GM12891 (cell line): ENCODE data around the gene PIKFYVE.
A peak's percentile ranks its signal among the peaks of the same experiment; 100 is the strongest.

Experiments
- DNase-seq: peaks from one replicate; pipeline ENCODE4 v3.0.0; 2011; ENCODE audit warnings: low spot score; ENCODE audit not compliant: insufficient read length
- FAIRE-seq: peaks from 2 replicates; lab custom pipeline; 2011; peaks lifted over from hg19 to GRCh38; lab: Jason Lieb, UNC
- PAX5 ChIP-seq: IDR thresholded peaks from 2 replicates; pipeline ENCODE4 v1.6.1; 2011; ENCODE audit warnings: low read length, moderate library complexity, mild to moderate bottlenecking; ENCODE audit not compliant: insufficient read depth, severe bottlenecking
- POLR2A ChIP-seq: IDR thresholded peaks from 2 replicates; pipeline ENCODE4 v1.6.1; 2011; ENCODE audit warnings: low read depth, low read length, control low read depth
- POLR2AphosphoS5 ChIP-seq: IDR thresholded peaks from 2 replicates; pipeline ENCODE4 v1.6.1; 2011; ENCODE audit warnings: low read depth, low read length, control low read depth
- POU2F2 ChIP-seq: IDR thresholded peaks from 2 replicates; pipeline ENCODE4 v1.6.1; 2011; ENCODE audit warnings: low read depth, mild to moderate bottlenecking, control low read depth, low read length, moderate library complexity
- SPI1 ChIP-seq: IDR thresholded peaks from 2 replicates; pipeline ENCODE4 v1.6.1; 2011; ENCODE audit warnings: low read depth, low read length, control low read depth
- TAF1 ChIP-seq: IDR thresholded peaks from 2 replicates; pipeline ENCODE4 v1.6.1; 2011; ENCODE audit warnings: low read depth, low read length, control low read depth

The PIKFYVE gene

DNA sequence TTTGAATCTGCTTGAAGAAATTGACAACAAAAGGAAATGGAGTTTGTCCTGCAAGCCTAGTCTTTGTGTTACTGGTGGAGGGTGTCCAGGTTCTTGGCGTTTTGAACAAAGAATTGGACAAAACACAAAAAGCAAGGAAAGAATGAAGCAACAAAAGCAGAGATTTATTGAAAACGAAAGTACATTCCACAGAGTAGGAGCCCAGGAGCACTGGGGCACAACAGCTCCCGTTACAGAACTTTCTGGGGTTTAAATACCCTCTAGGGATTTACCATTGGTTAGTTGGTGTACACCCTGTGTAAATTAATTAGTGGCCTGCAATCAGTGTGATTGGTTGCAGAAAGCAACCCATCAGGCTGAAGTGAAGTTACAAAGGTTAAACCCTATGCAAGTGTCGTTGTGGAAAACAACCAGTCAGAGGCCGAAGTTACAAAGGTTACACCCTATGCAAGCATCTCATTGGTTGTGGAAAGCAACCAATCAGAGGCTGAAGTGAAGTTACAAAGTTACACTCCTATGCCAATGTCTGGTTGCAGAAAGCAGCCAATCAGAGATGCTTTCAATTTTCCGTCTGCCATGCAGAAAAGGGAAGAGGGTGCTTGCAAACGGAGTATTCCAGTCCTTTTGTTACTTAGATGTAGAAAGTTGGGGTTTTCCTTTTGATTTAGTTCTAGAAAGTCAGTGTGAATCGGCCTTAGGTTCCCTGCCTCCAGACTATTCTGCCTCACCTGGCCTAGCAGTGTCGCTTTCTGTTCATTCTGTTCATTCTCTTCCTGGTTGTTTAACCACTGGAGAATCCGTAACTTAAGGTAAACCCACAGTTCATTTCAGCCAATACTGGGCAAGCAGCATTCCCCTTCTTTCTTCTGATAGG is 92.9 kb downstream of the PIKFYVE start:
- DNase-seq (no peak), FAIRE-seq (peak; percentile 28)

DNA sequence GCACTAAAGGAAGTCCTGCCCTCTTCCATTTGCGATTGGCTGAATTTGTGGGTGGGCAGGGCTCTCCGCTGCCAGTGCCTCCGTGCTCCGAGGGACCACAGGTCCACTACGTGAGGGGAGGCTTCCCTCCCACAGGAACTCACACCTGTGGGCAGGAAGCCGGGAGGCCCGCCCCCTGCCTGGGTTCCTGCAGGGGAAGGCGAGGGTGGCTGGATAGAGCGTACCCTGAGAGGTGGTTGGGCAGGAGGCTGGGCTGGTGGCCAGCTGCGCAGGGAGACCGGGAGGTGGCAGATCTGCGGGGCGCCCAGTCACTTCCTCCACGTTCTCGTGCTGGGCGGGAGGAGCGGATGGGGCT is 93.6 kb downstream of the PIKFYVE start:
- no peak for TF ChIP-seq TAF1
- no peak for TF ChIP-seq PAX5
- no peak for TF ChIP-seq POU2F2
- no peak for TF ChIP-seq POLR2A
- no peak; the same call in 1 of the 2 replicates for TF ChIP-seq POLR2AphosphoS5
- no peak for TF ChIP-seq SPI1
- no peak for FAIRE-seq
- DNase-seq = no peak

More for the DNA sequence above, 92.9 kb downstream of the PIKFYVE start:
- TF ChIP-seq POLR2AphosphoS5 (peak; percentile 20), POLR2A (0 out of 2 replicates have a peak, but pooled peaks have one; percentile 32), PAX5 (no peak), SPI1 (no peak)

DNA sequence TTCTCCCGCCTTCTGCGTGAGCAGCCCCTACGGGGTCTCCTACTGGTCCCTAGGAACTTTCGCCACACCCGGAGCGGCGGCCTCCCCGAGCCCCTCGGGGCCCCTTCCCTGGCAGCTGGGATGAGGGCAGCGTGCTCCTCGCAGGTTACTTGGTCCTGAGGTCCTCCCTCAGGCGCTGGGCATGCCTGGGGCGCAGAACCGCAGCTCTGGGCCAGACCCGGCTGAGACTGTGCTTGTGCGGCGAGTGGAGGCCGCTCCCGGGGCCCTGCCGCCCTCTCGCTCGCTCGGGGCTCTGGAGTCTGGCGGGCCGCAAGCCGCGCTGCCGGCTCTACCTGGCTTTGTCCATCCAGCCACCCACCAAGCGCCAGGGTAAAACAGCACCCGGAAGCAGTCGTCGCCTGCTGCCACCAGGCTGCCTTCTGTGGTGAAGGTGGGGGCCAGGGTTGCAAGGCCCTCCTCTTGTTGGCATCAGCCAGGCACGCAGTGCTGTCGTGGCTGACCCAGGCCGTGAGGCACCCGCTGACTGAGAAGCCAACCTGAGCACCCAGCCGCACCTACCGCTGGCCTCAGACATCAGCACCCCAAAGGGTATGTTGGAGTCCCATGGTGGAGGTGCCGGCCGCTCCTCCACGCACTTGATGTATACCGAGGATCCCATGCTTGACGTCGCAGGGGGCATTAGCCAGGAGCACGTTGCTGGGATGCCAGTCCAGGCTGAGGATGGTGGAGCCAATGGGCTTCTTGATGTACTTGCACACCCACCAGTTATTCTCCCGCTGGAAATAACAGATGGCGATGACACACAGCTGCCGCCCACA is 94.4 kb downstream of the PIKFYVE start:
- no peak for DNase-seq
- no peak for FAIRE-seq
- TF ChIP-seq POU2F2 = no peak
- TF ChIP-seq TAF1 = no peak
- no peak for TF ChIP-seq POLR2AphosphoS5
- TF ChIP-seq POLR2A = no peak
- TF ChIP-seq SPI1 = no peak
- TF ChIP-seq PAX5 = no peak

DNA sequence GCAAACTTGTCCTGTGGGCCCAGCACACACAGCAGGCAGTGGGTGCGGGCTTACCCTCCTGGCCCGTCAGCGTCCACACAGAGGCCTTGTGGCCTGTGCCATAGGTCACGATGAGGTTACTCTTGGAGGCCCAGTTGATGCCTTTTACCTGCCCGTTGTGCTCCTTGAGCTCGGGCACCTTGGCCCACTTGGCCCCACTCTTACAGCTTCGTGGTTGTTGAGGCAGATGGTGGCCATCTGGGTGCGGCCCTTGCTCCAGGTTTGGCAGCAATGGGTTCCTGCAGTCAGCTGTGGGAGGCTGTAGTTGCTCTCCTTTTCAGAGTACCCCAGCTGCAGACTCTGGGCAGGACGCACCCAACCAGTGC is 95.0 kb downstream of the PIKFYVE start:
- DNase-seq (no peak), FAIRE-seq (no peak)
- TF ChIP-seq POLR2AphosphoS5 (no peak), POLR2A (no peak), POU2F2 (no peak), PAX5 (no peak), SPI1 (no peak), TAF1 (no peak)

DNA sequence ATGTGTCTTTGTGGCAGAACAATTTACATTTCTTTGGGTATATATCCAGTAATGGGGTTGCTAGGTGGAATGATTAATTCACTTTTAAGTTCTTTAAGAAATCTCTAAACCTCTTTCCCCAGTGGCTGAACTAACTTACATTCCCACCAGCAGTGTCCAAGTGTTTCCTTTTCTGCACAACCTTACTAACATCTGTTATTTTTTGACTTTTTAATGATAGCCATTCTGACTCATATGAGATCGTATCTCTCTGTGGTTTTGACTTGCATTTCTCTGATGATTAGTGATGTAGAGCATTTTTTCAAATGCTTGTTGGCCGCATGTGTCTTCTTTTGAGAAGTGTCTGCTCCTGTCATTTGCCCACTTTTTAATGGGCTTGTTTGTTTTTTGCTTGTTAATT is 97.4 kb downstream of the PIKFYVE start:
- FAIRE-seq = peak; percentile 33
- no peak for DNase-seq
- no peak for TF ChIP-seq TAF1
- TF ChIP-seq POU2F2 = no peak
- no peak for TF ChIP-seq SPI1
- no peak for TF ChIP-seq PAX5
- no peak for TF ChIP-seq POLR2A
- TF ChIP-seq POLR2AphosphoS5 = no peak

DNA sequence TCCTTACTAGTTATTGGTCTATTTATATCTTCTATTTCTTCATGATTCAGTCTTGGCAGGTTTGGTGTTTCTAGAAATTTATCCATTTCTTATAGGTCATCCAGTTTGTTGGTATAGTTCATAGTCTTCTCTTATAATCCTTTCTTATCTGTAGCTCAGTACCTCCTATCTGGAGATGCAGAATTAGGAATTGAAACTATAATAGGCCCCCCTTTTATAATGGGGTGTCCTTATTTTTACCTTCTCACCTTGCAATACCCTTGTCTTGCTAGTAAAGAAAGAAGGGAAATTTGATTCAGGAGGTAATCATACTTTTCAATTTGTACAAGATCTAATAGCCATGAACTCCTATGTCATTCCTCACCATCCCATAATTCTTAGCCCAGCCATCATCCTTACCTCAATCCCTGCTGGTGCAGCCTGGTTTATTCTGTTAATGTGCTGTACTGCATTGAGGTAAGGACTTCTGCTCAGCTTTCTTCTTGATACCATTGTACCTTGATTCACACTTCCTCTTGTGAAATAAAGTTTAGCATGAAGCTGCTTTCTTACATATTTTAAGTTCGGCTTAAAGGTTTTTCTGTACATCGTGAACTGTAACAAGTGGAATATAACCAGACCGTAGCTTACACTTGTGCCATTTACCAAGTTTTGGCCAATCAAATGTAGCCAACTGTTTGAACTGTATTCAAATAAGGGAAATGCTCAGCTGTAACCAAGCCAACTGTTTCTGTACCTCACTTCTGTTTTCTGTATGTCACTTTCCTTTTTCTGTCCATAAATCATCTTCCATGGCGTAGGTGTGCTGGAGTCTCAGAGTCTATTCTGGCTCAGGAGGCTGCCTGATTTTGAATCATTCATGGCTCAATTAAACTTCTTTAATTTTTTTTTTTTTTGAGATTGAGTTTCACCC is 100.4 kb downstream of the PIKFYVE start:
- FAIRE-seq (peak; percentile 78), DNase-seq (no peak)
- no peak for TF ChIP-seq POU2F2
- peak; percentile 62 for TF ChIP-seq SPI1

DNA sequence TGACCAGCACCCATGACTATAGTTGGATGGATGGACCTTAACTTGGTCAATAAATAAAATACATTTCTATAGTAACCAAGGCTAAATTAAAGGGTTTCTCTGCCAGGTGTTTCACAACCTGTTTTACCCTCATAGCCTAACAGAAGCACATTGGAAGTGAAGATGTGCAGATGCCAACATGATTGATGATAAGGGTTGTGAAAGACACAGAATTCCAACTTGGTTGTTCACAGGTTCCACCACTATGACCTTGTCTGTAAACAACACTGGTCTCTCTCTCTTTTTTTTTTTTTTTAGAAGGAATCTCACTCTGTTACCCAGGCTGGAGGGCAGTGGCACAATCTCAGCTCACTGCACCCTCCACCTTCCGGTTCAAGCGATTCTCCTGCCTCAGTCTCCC is 103.0 kb downstream of the PIKFYVE start:
- FAIRE-seq = no peak
- DNase-seq = no peak
- TF ChIP-seq POU2F2 = no peak
- TF ChIP-seq TAF1 = no peak
- TF ChIP-seq POLR2A = no peak
- TF ChIP-seq POLR2AphosphoS5 = no peak
- TF ChIP-seq PAX5 = no peak
- no peak for TF ChIP-seq SPI1

DNA sequence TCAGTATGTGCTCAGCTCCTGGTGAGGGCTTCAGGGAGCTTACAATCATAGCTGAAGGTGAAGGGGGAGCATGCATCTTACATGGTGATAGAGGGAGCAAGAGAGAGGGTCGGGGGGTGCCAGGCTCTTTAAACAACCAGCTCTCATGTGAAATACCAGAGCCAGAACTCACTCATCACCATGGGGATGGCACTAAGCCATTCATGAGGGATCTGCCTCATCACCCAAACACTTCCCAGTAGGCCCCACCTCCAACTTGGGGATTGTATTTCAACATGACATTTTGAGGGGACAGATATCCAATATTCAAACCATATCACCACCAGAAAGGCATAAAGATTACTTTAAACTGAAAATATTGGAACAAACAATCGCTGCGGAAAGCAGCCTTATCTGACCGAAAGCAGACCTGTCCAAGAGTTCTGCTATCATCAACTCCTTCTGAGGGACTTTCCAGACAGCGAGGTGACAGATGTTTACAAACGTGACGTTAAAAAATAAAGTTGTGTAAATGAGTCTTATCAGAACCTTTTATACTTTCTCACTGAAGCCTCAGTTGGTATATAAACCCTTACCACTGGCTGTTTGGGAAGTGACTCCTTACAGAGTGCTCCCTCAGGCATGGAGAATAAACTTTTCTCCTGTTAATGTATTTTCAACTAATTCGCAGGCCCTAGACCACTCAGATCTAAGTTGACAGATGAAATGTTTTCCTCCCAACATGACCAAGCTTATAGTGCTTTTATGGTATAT is 105.0 kb downstream of the PIKFYVE start:
- TF ChIP-seq POLR2A = no peak
- TF ChIP-seq POU2F2 = no peak
- TF ChIP-seq TAF1 = no peak
- no peak for TF ChIP-seq SPI1
- TF ChIP-seq POLR2AphosphoS5 = no peak
- no peak for TF ChIP-seq PAX5
- no peak for FAIRE-seq
- no peak for DNase-seq
